H1 (cell line): Measurements from ENCODE around the gene CRX. TPM values are rescaled to one million over a fixed set of nuclear protein-coding genes. Genes with fewer than 3 reads are reported as not detected.
A peak's percentile ranks its signal among the peaks of the same experiment; 100 is the strongest.

ENCODE experiments used
- CTCF ChIA-PET: fragments of 300-600 bp; sonication (Branson Sonifier 250); formaldehyde crosslinking; loops from one replicate; lab custom pipeline; 2021; ENCODE audit not compliant: partially characterized antibody; lab: Charles Lee
- POLR2A ChIA-PET: fragments of 300-600 bp; sonication (Branson Sonifier 250); formaldehyde crosslinking; loops from one replicate; lab custom pipeline; 2021; ENCODE audit warnings: inconsistent platforms; ENCODE audit not compliant: partially characterized antibody; lab: Charles Lee
- DNase-seq, 2 experiments: peaks; one replicate each; pipeline versions ENCODE4 v3.0.0 to v3.0.0-alpha.2; 2010 to 2022; ENCODE audit warnings: low spot score in 2 of 2, low read depth in 1 of 2, mixed read lengths in 1 of 2
- FAIRE-seq: peaks from 2 replicates; lab custom pipeline; 2011; peaks lifted over from hg19 to GRCh38; lab: Jason Lieb, UNC
- H2AFZ ChIP-seq: 2 replicates; pipeline ENCODE4 v1.8.1; 2012; ENCODE audit warnings: low read length, inconsistent platforms
- H2AK5ac ChIP-seq: 2 replicates; pipeline ENCODE4 v1.6.1; 2013; ENCODE audit warnings: low read depth, low read length
- H2BK120ac ChIP-seq: replicated peaks from 2 replicates; pipeline ENCODE3; 2013; ENCODE audit warnings: low read depth, low read length, inconsistent platforms
- H2BK12ac ChIP-seq: 2 replicates; pipeline ENCODE4 v1.6.1; 2013; ENCODE audit warnings: low read depth, low read length
- H2BK15ac ChIP-seq: 2 replicates; pipeline ENCODE4 v1.6.1; 2013; ENCODE audit warnings: low read length
- H2BK20ac ChIP-seq: 2 replicates; pipeline ENCODE4 v1.6.1; 2013; ENCODE audit warnings: low read length
- H2BK5ac ChIP-seq: 2 replicates; pipeline ENCODE4 v1.6.1; 2013; ENCODE audit warnings: low read depth, low read length
- H3K14ac ChIP-seq: 2 replicates; pipeline ENCODE4 v1.6.1; 2013; ENCODE audit warnings: inconsistent platforms; ENCODE audit not compliant: insufficient read length
- H3K18ac ChIP-seq: 2 replicates; pipeline ENCODE4 v1.6.1; 2013; ENCODE audit warnings: low read length; ENCODE audit errors: extremely low read depth
- H3K23ac ChIP-seq: 2 replicates; pipeline ENCODE4 v1.6.1; 2013; ENCODE audit warnings: inconsistent platforms; ENCODE audit not compliant: insufficient read length
- H3K23me2 ChIP-seq: 2 replicates; pipeline ENCODE4 v1.6.1; 2013; ENCODE audit warnings: low read depth, low read length
- H3K27ac ChIP-seq: 2 replicates; pipeline ENCODE4 v1.6.1; 2011; ENCODE audit warnings: low read depth, low read length, inconsistent platforms
- H3K27me3 ChIP-seq, 4 experiments: replicated peaks in 1 of 4; 1 replicate in 1 of 4; 2 replicates in 3 of 4; pipeline versions ENCODE4 v1.6.1 to v1.8.1; 2011 to 2013; ENCODE audit warnings: low read length in 3 of 4, mild to moderate bottlenecking in 3 of 4, inconsistent platforms in 2 of 4, mixed read lengths in 2 of 4, moderate library complexity in 1 of 4; ENCODE audit not compliant: control insufficient read depth in 3 of 4, insufficient read depth in 3 of 4; ENCODE audit errors: extremely low read depth in 1 of 4
- H3K36me3 ChIP-seq, 4 experiments: 2 replicates each; pipeline versions ENCODE4 v1.6.1 to v1.8.1; 2011 to 2013; ENCODE audit warnings: mild to moderate bottlenecking in 4 of 4, low read length in 3 of 4, moderate library complexity in 2 of 4, control low read depth in 1 of 4, inconsistent platforms in 1 of 4; ENCODE audit not compliant: insufficient read depth in 4 of 4, control insufficient read depth in 2 of 4
- H3K4ac ChIP-seq: replicated peaks from 2 replicates; pipeline ENCODE3; 2013; ENCODE audit warnings: low read length, low read depth, mixed read lengths, inconsistent platforms; ENCODE audit not compliant: insufficient read length
- H3K4me1 ChIP-seq, 4 experiments: replicated peaks in 1 of 4; 1 replicate in 1 of 4; 2 replicates in 3 of 4; pipeline versions ENCODE4 v1.6.1 to v1.8.1; 2011 to 2013; ENCODE audit warnings: low read length in 3 of 4, inconsistent platforms in 2 of 4, mixed read lengths in 1 of 4; ENCODE audit not compliant: insufficient read depth in 4 of 4, control insufficient read depth in 3 of 4
- H3K4me2 ChIP-seq, 2 experiments: 2 replicates each; pipeline versions ENCODE4 v1.6.1 to v1.8.1; 2011 to 2013; ENCODE audit warnings: low read depth in 2 of 2, low read length in 2 of 2, control low read depth in 1 of 2, inconsistent platforms in 1 of 2, mild to moderate bottlenecking in 1 of 2; ENCODE audit not compliant: insufficient read depth in 1 of 2
- H3K4me3 ChIP-seq, 4 experiments: fragments of 200-600, 300-600 bp in 1 of 4; sonication (generic), shearing (Covaris generic), sonication (Bioruptor Twin) in 1 of 4; 2 replicates each; pipeline versions ENCODE4 v1.5.1 to v1.8.1; 2011 to 2016; ENCODE audit warnings: low read length in 4 of 4, low read depth in 3 of 4, control low read depth in 2 of 4, inconsistent platforms in 2 of 4, mild to moderate bottlenecking in 2 of 4, mixed read lengths in 1 of 4, moderate library complexity in 1 of 4; ENCODE audit not compliant: insufficient read depth in 2 of 4; ENCODE audit errors: extremely low read depth in 1 of 4
- H3K56ac ChIP-seq: replicated peaks from 2 replicates; pipeline ENCODE3; 2013; ENCODE audit warnings: low read depth, mild to moderate bottlenecking, mixed read lengths, low read length, inconsistent platforms; ENCODE audit not compliant: insufficient read length
- H3K79me1 ChIP-seq: 2 replicates; pipeline ENCODE4 v1.6.1; 2013; ENCODE audit warnings: low read depth, low read length, control low read depth
- H3K79me2 ChIP-seq, 2 experiments: 2 replicates each; pipeline versions ENCODE4 v1.6.1 to v1.8.1; 2012 to 2013; ENCODE audit warnings: low read length in 2 of 2, mild to moderate bottlenecking in 2 of 2, inconsistent platforms in 1 of 2; ENCODE audit not compliant: insufficient read depth in 2 of 2, control insufficient read depth in 1 of 2
- H3K9ac ChIP-seq, 4 experiments: replicated peaks in 1 of 4; 1 replicate in 1 of 4; 2 replicates in 3 of 4; pipeline versions ENCODE4 v1.6.1 to v1.8.1; 2011 to 2013; ENCODE audit warnings: low read depth in 3 of 4, low read length in 3 of 4, control low read depth in 2 of 4, mild to moderate bottlenecking in 2 of 4, moderate library complexity in 2 of 4, inconsistent platforms in 1 of 4; ENCODE audit errors: extremely low read depth in 1 of 4
- H3K9me3 ChIP-seq, 2 experiments: 2 replicates each; pipeline versions ENCODE4 v1.6.1 to v1.8.1; 2012 to 2013; ENCODE audit warnings: mild to moderate bottlenecking in 2 of 2, moderate library complexity in 2 of 2, control low read depth in 1 of 2, inconsistent platforms in 1 of 2, low read depth in 1 of 2, low read length in 1 of 2, mixed read lengths in 1 of 2; ENCODE audit not compliant: insufficient read depth in 2 of 2
- H4K20me1 ChIP-seq, 2 experiments: replicated peaks in 1 of 2; 2 replicates each; pipeline versions ENCODE3 to v1.8.1; 2011 to 2013; ENCODE audit warnings: inconsistent platforms in 2 of 2, low read length in 2 of 2, mild to moderate bottlenecking in 1 of 2; ENCODE audit not compliant: insufficient read depth in 2 of 2, control insufficient read depth in 1 of 2
- H4K5ac ChIP-seq: 2 replicates; pipeline ENCODE4 v1.6.1; 2013; ENCODE audit warnings: low read length, low read depth, mixed read lengths, inconsistent platforms; ENCODE audit not compliant: insufficient read length
- H4K8ac ChIP-seq: 2 replicates; pipeline ENCODE4 v1.8.0; 2013; ENCODE audit warnings: mild to moderate bottlenecking, moderate library complexity, low read length, inconsistent platforms; ENCODE audit not compliant: insufficient read depth; ENCODE audit errors: extremely low read depth
- H4K91ac ChIP-seq: replicated peaks from 2 replicates; pipeline ENCODE3; 2013; ENCODE audit warnings: low read length, mixed read lengths, inconsistent platforms; ENCODE audit not compliant: insufficient read length
- ASH2L ChIP-seq: fragments of 200-600, 300-600 bp; sonication (generic); IDR thresholded peaks from one replicate; pipeline ENCODE4 v1.7.1; 2017; ENCODE audit warnings: low read length
- EGR1 ChIP-seq: IDR thresholded peaks from 2 replicates; pipeline ENCODE4 v1.6.1; 2011; ENCODE audit warnings: low read depth, low read length, borderline replicate concordance
- JUND ChIP-seq: IDR thresholded peaks from 2 replicates; pipeline ENCODE4 v1.6.1; 2011; ENCODE audit warnings: mild to moderate bottlenecking, improper control_type of control experiment, low read length
- POU5F1 ChIP-seq: IDR thresholded peaks from 2 replicates; pipeline ENCODE4 v1.6.1; 2011; ENCODE audit warnings: low read depth, mild to moderate bottlenecking, low read length, moderate library complexity
- RAD21 ChIP-seq, 2 experiments: IDR thresholded peaks in 1 of 2; conservative IDR thresholded peaks in 1 of 2; 2 replicates each; pipeline ENCODE4 v1.6.1; 2011; ENCODE audit warnings: low read depth in 2 of 2, low read length in 2 of 2, improper control_type of control experiment in 1 of 2, inconsistent platforms in 1 of 2, mild to moderate bottlenecking in 1 of 2, moderate library complexity in 1 of 2
- RBBP5 ChIP-seq: IDR thresholded peaks from 2 replicates; pipeline ENCODE4 v1.7.1; 2012; ENCODE audit warnings: low read depth, mild to moderate bottlenecking, inconsistent platforms, low read length, moderate library complexity, borderline replicate concordance
- SIN3A ChIP-seq, 2 experiments: IDR thresholded peaks in 1 of 2; conservative IDR thresholded peaks in 1 of 2; 2 replicates each; pipeline ENCODE4 v1.6.1; 2011 to 2012; ENCODE audit warnings: low read length in 2 of 2, improper control_type of control experiment in 1 of 2, low read depth in 1 of 2, mild to moderate bottlenecking in 1 of 2
- WGBS, 2 experiments: shearing (Covaris generic) in 1 of 2; methylation state at CpG; one replicate each; pipeline versions ENCODE4 v1.1.6 to v1.1.7; 2013 to 2015; ENCODE audit warnings: low lambda C conversion rate in 2 of 2, mixed read lengths in 2 of 2, inconsistent platforms in 1 of 2, low coverage in 1 of 2, missing lambda C conversion rate in 1 of 2; ENCODE audit not compliant: insufficient replicate concordance in 2 of 2, insufficient coverage in 1 of 2, insufficient read length in 1 of 2; ENCODE audit errors: extremely low coverage in 1 of 2, missing lambda C conversion rate in 1 of 2; 5-methylcytosine and 5-hydroxymethylcytosine counted together
- polyA plus RNA-seq, 7 experiments: library from polyadenylated mRNA; depleted of rRNA in 3 of 7; stranded (reverse) in 5 of 7; unstranded in 2 of 7; fragments of >200 nt in 5 of 7; fragments of 200-250 nt in 2 of 7; gene quantifications; 1 replicate in 5 of 7; 2 replicates in 1 of 7; 4 replicates in 1 of 7; pipeline versions ENCODE4 v1.2.1 to v1.2.3, GENCODE V29; 2011 to 2013; ENCODE audit warnings: missing spikeins in 2 of 7, mixed read lengths in 2 of 7
- total RNA-seq: library from RNA; stranded (reverse); fragmentation: NEBNext Ultra II Directional; extraction: Animal tissue kit (Norgen Biotek cat#: 25700); gene quantifications from 2 replicates; pipeline ENCODE4 v1.2.1, GENCODE V29; 2021
- TF ChIP-seq, protein P1 (sequence below): IDR thresholded peaks from 2 replicates; pipeline ENCODE4 v1.6.1; 2011; ENCODE audit warnings: low read depth, mild to moderate bottlenecking, low read length; ENCODE audit not compliant: insufficient read depth

The CRX gene
- total and polyA plus RNA-seq, 2 of the 8 experiments (the other 6 are each of a cell fraction or from before 2014, with no cell fraction given): 0.08 TPM; not detected in 1

DNA sequence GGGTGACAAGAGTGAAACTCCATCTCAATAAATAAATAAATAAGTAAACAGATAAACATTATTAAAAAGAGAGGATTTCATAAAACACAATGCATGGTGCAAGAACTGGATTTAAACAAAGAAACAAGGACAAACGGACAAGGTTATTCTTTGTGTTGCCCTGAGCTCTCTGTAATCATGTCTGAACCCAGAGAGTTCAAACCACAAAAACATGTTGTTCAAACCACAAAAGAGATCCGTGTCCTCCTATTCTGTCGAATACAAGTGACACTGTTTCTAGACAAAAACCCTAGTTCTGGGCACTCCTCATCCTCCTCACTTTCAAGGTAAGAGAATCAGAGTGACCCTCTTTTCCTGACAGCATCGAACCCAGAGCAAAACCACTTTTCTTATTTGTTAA, 32.7 kb downstream of the CRX start:
- 90% methylated on average over 4 of the region's 4 CpGs; no CpG with 5 or more reads in 1 of the 2 experiments for WGBS, 2 experiments
- no peak overlapping the region for H3K9ac ChIP-seq
- H2BK20ac ChIP-seq: no peak overlapping the region
- ChIA-PET CTCF (interaction anchor here (1.7 to 4.6 kb wide), 2 partner anchors 10 to 11 kb away, joined by 3 to 38 read pairs; no protein-coding TSS in a partner anchor), POLR2A (no interaction called here)
- H2BK15ac ChIP-seq: no peak overlapping the region
- no peak for TF ChIP-seq JUND
- no peak for TF ChIP-seq RAD21 (IDR thresholded peaks at IDR 0.05 in 1 of 2, conservative IDR thresholded peaks at IDR 0.05 in 1 of 2; ENCODE audit: low read depth in 2 of 2, low read length in 2 of 2)
- no peak for TF ChIP-seq ASH2L
- no peak for TF ChIP-seq SIN3A (conservative IDR thresholded peaks at IDR 0.05 in 1 of 2, IDR thresholded peaks at IDR 0.05 in 1 of 2; ENCODE audit: low read depth in 1 of 2, low read length in 2 of 2)
- no peak for TF ChIP-seq RBBP5
- no peak for TF ChIP-seq EGR1
- TF ChIP-seq, protein P1, sequence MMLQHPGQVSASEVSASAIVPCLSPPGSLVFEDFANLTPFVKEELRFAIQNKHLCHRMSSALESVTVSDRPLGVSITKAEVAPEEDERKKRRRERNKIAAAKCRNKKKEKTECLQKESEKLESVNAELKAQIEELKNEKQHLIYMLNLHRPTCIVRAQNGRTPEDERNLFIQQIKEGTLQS: no peak
- TF ChIP-seq POU5F1: no peak
- H3K18ac ChIP-seq: no peak overlapping the region
- no peak overlapping the region for H2AFZ ChIP-seq
- H2BK5ac ChIP-seq: no peak overlapping the region
- H3K56ac ChIP-seq: no peak overlapping the region
- H3K79me2 ChIP-seq: no peaks in the 10 kb centered on the region
- no peak overlapping the region for H3K4ac ChIP-seq
- no peak overlapping the region for H3K14ac ChIP-seq
- H4K91ac ChIP-seq: no peak overlapping the region
- no peaks in the 10 kb centered on the region for H3K79me1 ChIP-seq
- H3K4me1 ChIP-seq: peaks cover 2 to 8% (median 4%) of the 10 kb centered on the region in 4 experiments; a peak in 5 of 7 replicates
- FAIRE-seq: no peak
- no peak overlapping the region for H2BK120ac ChIP-seq
- H2AK5ac ChIP-seq: no peak overlapping the region
- no peaks in the 10 kb centered on the region for H3K23me2 ChIP-seq
- no peak overlapping the region for H3K4me3 ChIP-seq
- no peak overlapping the region for H3K23ac ChIP-seq
- no peak overlapping the region for H4K8ac ChIP-seq
- H4K5ac ChIP-seq: no peak overlapping the region
- H3K4me2 ChIP-seq: no peak overlapping the region
- H4K20me1 ChIP-seq: no peaks in the 10 kb centered on the region
- H3K36me3 ChIP-seq: no peaks in the 10 kb centered on the region
- no peaks in the 10 kb centered on the region for H3K27me3 ChIP-seq
- no peaks in the 10 kb centered on the region for H3K9me3 ChIP-seq
- DNase-seq: no peak
- peak overlapping the region; percentile 5; the same call in 1 of the 2 replicates for H2BK12ac ChIP-seq
- H3K27ac ChIP-seq: no peak overlapping the region
